Breast epithelium (tissue), 3 donors: Measurements from ENCODE around the gene SLC15A1.

Source experiments
- CTCF ChIP-seq, 3 donors: fragments of 450-650 bp; IDR thresholded peaks; one replicate each; pipeline ENCODE4 v1.5.1; 2016 to 2017; ENCODE audit warnings: antibody characterized with exemption in 3 of 3, mild to moderate bottlenecking in 3 of 3, moderate library complexity in 3 of 3
- POLR2A ChIP-seq: fragments of 450-650 bp; IDR thresholded peaks from one replicate; pipeline ENCODE4 v1.6.1; 2016; ENCODE audit warnings: antibody characterized with exemption, mild to moderate bottlenecking, moderate library complexity
- POLR2AphosphoS5 ChIP-seq, 3 donors: sonication (generic); formaldehyde crosslinking; IDR thresholded peaks; one replicate each; pipeline ENCODE4 v1.6.1; 2017; ENCODE audit warnings: antibody characterized with exemption in 3 of 3

- TF ChIP-seq CTCF (IDR thresholded peaks at IDR 0.05) (no peak), POLR2A (no peak), POLR2AphosphoS5 (IDR thresholded peaks at IDR 0.05) (no peak)
Observed at GRCh38 chr13:98693756-98694155, 58.7 kb downstream of the SLC15A1 start.
